ENCODE measurements around the gene MGP.

MGP gene

GRCh38 chr12:14860490-14860889, 25.2 kb downstream of the MGP start:
- no peaks in the 10 kb centered on the region for H3K27me3 ChIP-seq
- no peaks in the 10 kb centered on the region for H3K4me1 ChIP-seq
- no peaks in the 10 kb centered on the region for H3K36me3 ChIP-seq
- no peak for TF ChIP-seq CTCF (IDR thresholded peaks at IDR 0.05; ENCODE audit: low read depth, low read length)
- DNase-seq, result no peak
- H3K4me3 ChIP-seq (ENCODE audit: low read depth, low read length), result no peak overlapping the region
- H3K9me3 ChIP-seq, result no peaks in the 10 kb centered on the region; the same call in 1 of the 2 replicates

- Histone ChIP-seq H3K4me3 (ENCODE audit: low read depth, low read length) (no peak overlapping the region), H3K9me3 (no peaks in the 10 kb centered on the region; the same call in 1 of the 2 replicates), H3K4me1 (peaks cover 11% of the 10 kb centered on the region; the same call in 1 of the 2 replicates), H3K27me3 (no peaks in the 10 kb centered on the region), H3K36me3 (no peaks in the 10 kb centered on the region)
- no peak for DNase-seq
- TF ChIP-seq CTCF (IDR thresholded peaks at IDR 0.05; ENCODE audit: low read depth, low read length), result no peak
These were observed 27.1 kb downstream of the MGP start for GRCh38 chr12:14858513-14858912.

- no peak for DNase-seq
These were observed 31.0 kb downstream of the MGP start for GRCh38 chr12:14854586-14855183.

GRCh38 chr12:14853961-14854360, 31.7 kb downstream of the MGP start:
- no peaks in the 10 kb centered on the region for H3K27me3 ChIP-seq
- no peak for TF ChIP-seq CTCF (IDR thresholded peaks at IDR 0.05; ENCODE audit: low read depth, low read length)
- no peaks in the 10 kb centered on the region; the same call in 1 of the 2 replicates for H3K9me3 ChIP-seq
- H3K4me1 ChIP-seq, result peaks cover 12% of the 10 kb centered on the region; the same call in 1 of the 2 replicates
- H3K36me3 ChIP-seq, result no peaks in the 10 kb centered on the region
- no peak overlapping the region for H3K4me3 ChIP-seq (ENCODE audit: low read depth, low read length)
- DNase-seq, result peak; percentile 30

More at GRCh38 chr12:14854586-14855183, 31.0 kb downstream of the MGP start:
- H3K4me1 ChIP-seq, result peaks cover 12% of the 10 kb centered on the region; the same call in 1 of the 2 replicates
- H3K9me3 ChIP-seq, result no peaks in the 10 kb centered on the region; the same call in 1 of the 2 replicates
- H3K36me3 ChIP-seq, result no peaks in the 10 kb centered on the region
- no peak overlapping the region for H3K4me3 ChIP-seq (ENCODE audit: low read depth, low read length)
- H3K27me3 ChIP-seq, result no peaks in the 10 kb centered on the region
- no peak for TF ChIP-seq CTCF (IDR thresholded peaks at IDR 0.05; ENCODE audit: low read depth, low read length)

- H3K9me3 ChIP-seq, result no peaks in the 10 kb centered on the region; the same call in 1 of the 2 replicates
- H3K27me3 ChIP-seq, result no peaks in the 10 kb centered on the region
- TF ChIP-seq CTCF (IDR thresholded peaks at IDR 0.05; ENCODE audit: low read depth, low read length), result no peak
- no peak overlapping the region for H3K4me3 ChIP-seq (ENCODE audit: low read depth, low read length)
- DNase-seq, result no peak
- no peaks in the 10 kb centered on the region for H3K36me3 ChIP-seq
- peaks cover 12% of the 10 kb centered on the region; the same call in 1 of the 2 replicates for H3K4me1 ChIP-seq
These were observed 32.8 kb downstream of the MGP start for GRCh38 chr12:14852880-14853279.

GRCh38 chr12:14850929-14851663, 34.6 kb downstream of the MGP start:
- TF ChIP-seq CTCF (IDR thresholded peaks at IDR 0.05; ENCODE audit: low read depth, low read length), result no peak
- Histone ChIP-seq H3K4me1 (peaks cover 20% of the 10 kb centered on the region), H3K9me3 (no peaks in the 10 kb centered on the region; the same call in 1 of the 2 replicates), H3K4me3 (ENCODE audit: low read depth, low read length) (no peak overlapping the region), H3K27me3 (no peaks in the 10 kb centered on the region), H3K36me3 (no peaks in the 10 kb centered on the region)
- DNase-seq, result no peak

All from BE2C (cell line).